NCI-H1436 treated with DMSO at 0.1 percent for 48 hours (cell line): Measurements from ENCODE around the gene DAND5.

Source experiments
- DNase-seq: peaks from one replicate; lab custom pipeline; 2025; lab: John Stamatoyannopoulos, UW

Gene DAND5

GRCh38 chr19:13010038-13010991 is 40.9 kb downstream of the DAND5 start:
- DNase-seq: no peak

GRCh38 chr19:13010992-13011652 is 41.7 kb downstream of the DAND5 start:
- DNase-seq: no peak

- no peak for DNase-seq
Observed at GRCh38 chr19:13011653-13012389, 42.4 kb downstream of the DAND5 start.

- DNase-seq: no peak
Observed at GRCh38 chr19:13012390-13012689, 43.0 kb downstream of the DAND5 start.

GRCh38 chr19:13012690-13013608 is 43.6 kb downstream of the DAND5 start:
- no peak for DNase-seq

GRCh38 chr19:13013649-13014048 is 44.3 kb downstream of the DAND5 start:
- DNase-seq: no peak

- no peak for DNase-seq
Observed at GRCh38 chr19:13014101-13014920, 44.9 kb downstream of the DAND5 start.

- DNase-seq: no peak
Observed at GRCh38 chr19:13014921-13015280, 45.5 kb downstream of the DAND5 start.

- DNase-seq: no peak
Observed at GRCh38 chr19:13015361-13016223, 46.2 kb downstream of the DAND5 start.

GRCh38 chr19:13016245-13016627 is 46.9 kb downstream of the DAND5 start:
- no peak for DNase-seq

- no peak for DNase-seq
Observed at GRCh38 chr19:13016628-13017305, 47.4 kb downstream of the DAND5 start.

- DNase-seq: no peak
Observed at GRCh38 chr19:13017306-13018034, 48.1 kb downstream of the DAND5 start.

GRCh38 chr19:13018035-13018914 is 48.9 kb downstream of the DAND5 start:
- DNase-seq: no peak

GRCh38 chr19:13019332-13019731 is 50.0 kb downstream of the DAND5 start:
- DNase-seq: no peak

- no peak for DNase-seq
Observed at GRCh38 chr19:13020002-13020414, 50.6 kb downstream of the DAND5 start.

- no peak for DNase-seq
Observed at GRCh38 chr19:13022111-13022858, 52.9 kb downstream of the DAND5 start.
